Measurements from ENCODE around the gene SPTLC3.

SPTLC3 gene

GRCh38 chr20:13187899-13188298 lies 179.1 kb downstream of the SPTLC3 start:
- H3K27me3 ChIP-seq (ENCODE audit: insufficient read depth, poor library complexity, severe bottlenecking): no peaks in the 10 kb centered on the region
- DNase-seq (ENCODE audit: low read depth in 1 of 2, low spot score in 1 of 2): no peak
- no peak overlapping the region for H3K27ac ChIP-seq (replicated peaks)
- no peak for TF ChIP-seq SPI1 (IDR thresholded peaks at IDR 0.05; ENCODE audit: borderline replicate concordance, low read depth)
- TF ChIP-seq REST (IDR thresholded peaks at IDR 0.05; ENCODE audit: insufficient replicate concordance, low read depth): no peak
- TF ChIP-seq GABPA (IDR thresholded peaks at IDR 0.05; ENCODE audit: low read depth): no peak
- TF ChIP-seq CTCF (IDR thresholded peaks at IDR 0.05; ENCODE audit: insufficient read depth, low read length): no peak
- TF ChIP-seq POLR2AphosphoS5 (IDR thresholded peaks at IDR 0.05; ENCODE audit: low read depth): no peak
- H3K4me3 ChIP-seq (replicated peaks; ENCODE audit: insufficient read depth, low read length): no peak overlapping the region

DNA sequence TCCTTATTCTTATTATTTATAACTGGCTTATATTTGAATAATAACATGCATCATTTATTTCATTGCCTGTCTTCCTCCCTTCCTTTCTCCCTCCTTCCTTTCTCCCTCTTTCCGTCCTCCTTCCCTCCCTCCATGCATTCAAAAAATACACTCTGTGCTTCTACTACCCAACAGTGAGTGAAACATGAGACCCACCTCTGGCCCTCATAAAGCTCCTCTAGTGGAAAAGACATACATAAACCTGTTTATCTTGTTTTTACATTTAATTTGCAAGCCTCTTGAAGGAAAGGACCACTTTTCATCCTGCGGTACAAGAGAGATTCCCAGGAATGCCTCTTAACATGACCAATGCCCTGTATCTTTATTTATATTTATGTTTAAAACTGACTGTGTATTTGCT lies 190.5 kb downstream of the SPTLC3 start:
- Histone ChIP-seq H3K4me3 (replicated peaks; ENCODE audit: insufficient read depth, low read length) (no peak overlapping the region), H3K27ac (replicated peaks) (no peak overlapping the region), H3K27me3 (ENCODE audit: insufficient read depth, poor library complexity, severe bottlenecking) (no peaks in the 10 kb centered on the region)
- DNase-seq (ENCODE audit: low read depth in 1 of 2, low spot score in 1 of 2): no peak
- TF ChIP-seq GABPA (IDR thresholded peaks at IDR 0.05; ENCODE audit: low read depth): no peak
- no peak for TF ChIP-seq CTCF (IDR thresholded peaks at IDR 0.05; ENCODE audit: insufficient read depth, low read length)
- no peak for TF ChIP-seq POLR2AphosphoS5 (IDR thresholded peaks at IDR 0.05; ENCODE audit: low read depth)
- no peak for TF ChIP-seq REST (IDR thresholded peaks at IDR 0.05; ENCODE audit: insufficient replicate concordance, low read depth)
- TF ChIP-seq SPI1 (IDR thresholded peaks at IDR 0.05; ENCODE audit: borderline replicate concordance, low read depth): no peak

DNA sequence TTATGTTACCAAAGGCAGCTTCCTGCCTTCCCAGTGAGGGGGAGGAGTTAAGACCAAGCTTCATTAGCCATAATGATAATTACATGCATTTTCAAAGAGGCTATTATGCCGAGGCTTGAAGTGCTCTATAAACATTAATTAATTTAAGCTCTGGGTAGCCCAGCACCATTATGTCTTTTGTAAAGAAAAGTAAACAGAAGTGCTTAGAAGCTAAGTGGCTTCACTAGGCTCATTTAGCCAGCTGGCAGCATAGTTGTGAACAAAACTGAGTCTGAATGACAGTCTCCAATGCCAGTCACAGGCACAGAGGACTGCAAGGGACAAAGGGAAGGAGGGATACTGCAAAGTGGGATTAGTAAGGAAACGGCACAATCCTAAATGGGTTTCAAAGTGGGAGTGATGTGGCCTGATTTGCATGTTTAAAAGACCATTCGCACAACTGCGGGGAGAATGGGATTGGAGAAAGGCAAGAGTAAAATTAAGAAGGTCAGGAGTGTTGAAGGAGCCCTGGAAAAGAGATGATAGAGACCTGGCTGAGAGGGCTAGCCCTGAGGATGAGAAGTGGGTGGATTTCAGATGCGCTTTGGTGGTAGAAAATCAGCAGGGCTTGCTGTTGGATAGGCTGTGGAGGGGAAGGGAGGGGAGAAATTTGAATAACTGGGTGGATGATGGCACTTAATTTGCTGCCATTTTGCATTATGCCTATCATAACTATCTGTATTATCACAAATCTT lies 192.2 kb downstream of the SPTLC3 start:
- DNase-seq (ENCODE audit: low read depth in 1 of 2, low spot score in 1 of 2): no peak
- no peak for TF ChIP-seq SPI1 (IDR thresholded peaks at IDR 0.05; ENCODE audit: borderline replicate concordance, low read depth)
- TF ChIP-seq POLR2AphosphoS5 (IDR thresholded peaks at IDR 0.05; ENCODE audit: low read depth): no peak
- TF ChIP-seq CTCF (IDR thresholded peaks at IDR 0.05; ENCODE audit: insufficient read depth, low read length): no peak
- no peak for TF ChIP-seq REST (IDR thresholded peaks at IDR 0.05; ENCODE audit: insufficient replicate concordance, low read depth)
- no peak for TF ChIP-seq GABPA (IDR thresholded peaks at IDR 0.05; ENCODE audit: low read depth)
- no peak overlapping the region for H3K27ac ChIP-seq (replicated peaks)

More for the DNA sequence above, 192.2 kb downstream of the SPTLC3 start:
- Histone ChIP-seq H3K4me3 (replicated peaks; ENCODE audit: insufficient read depth, low read length) (no peak overlapping the region), H3K27me3 (ENCODE audit: insufficient read depth, poor library complexity, severe bottlenecking) (no peaks in the 10 kb centered on the region)

Measured in HL-60 (cell line).